CD8-positive, alpha-beta memory T cell (primary cell): Measurements from ENCODE around the gene WRNIP1. TPM values are rescaled to one million over a fixed set of nuclear protein-coding genes. Genes with fewer than 3 reads are reported as not detected.

Source experiments
- CTCF ChIA-PET: fragments of 350-600 bp; sonication (Branson Sonifier 250); formaldehyde crosslinking; loops from one replicate; lab custom pipeline; 2021; ENCODE audit warnings: antibody characterized with exemption; lab: Charles Lee
- POLR2A ChIA-PET: fragments of 350-600 bp; sonication (Branson Sonifier 250); formaldehyde crosslinking; loops from one replicate; lab custom pipeline; 2021; ENCODE audit warnings: antibody characterized with exemption; lab: Charles Lee
- DNase-seq, 5 donors: peaks; one replicate each; pipeline versions ENCODE4 v3.0.0 to v3.0.0-alpha.2; 2020 to 2022; ENCODE audit warnings: mixed read lengths in 1 of 5
- H3K27ac ChIP-seq: one replicate; pipeline ENCODE4 v1.7.0; 2013; ENCODE audit warnings: low read depth, mild to moderate bottlenecking, low read length, moderate library complexity
- H3K27me3 ChIP-seq: 2 replicates; pipeline ENCODE4 v1.7.0; 2013; ENCODE audit warnings: low read length, mild to moderate bottlenecking; ENCODE audit not compliant: insufficient read depth, poor library complexity, severe bottlenecking
- H3K36me3 ChIP-seq: 2 replicates; pipeline ENCODE4 v1.7.0; 2013; ENCODE audit warnings: mild to moderate bottlenecking, low read length, moderate library complexity; ENCODE audit not compliant: insufficient read depth
- H3K4me1 ChIP-seq: 2 replicates; pipeline ENCODE4 v1.7.0; 2013; ENCODE audit warnings: mild to moderate bottlenecking, low read length, moderate library complexity; ENCODE audit not compliant: insufficient read depth
- H3K4me3 ChIP-seq: 2 replicates; pipeline ENCODE4 v1.7.0; 2013; ENCODE audit warnings: mild to moderate bottlenecking, low read length
- H3K9me3 ChIP-seq: 2 replicates; pipeline ENCODE4 v1.7.0; 2013; ENCODE audit warnings: mild to moderate bottlenecking, low read length
- H3K27ac Mint-ChIP-seq, 8 donors: one replicate each; pipeline ENCODE4 v1.8.0; 2020 to 2021; ENCODE audit warnings: mixed read lengths in 8 of 8, mild to moderate bottlenecking in 6 of 8, inconsistent platforms in 3 of 8, moderate library complexity in 3 of 8
- H3K27me3 Mint-ChIP-seq, 2 donors: one replicate each; pipeline ENCODE4 v1.8.0; 2020 to 2021; ENCODE audit warnings: mixed read lengths in 2 of 2, mild to moderate bottlenecking in 1 of 2, moderate library complexity in 1 of 2
- H3K36me3 Mint-ChIP-seq, 3 donors: one replicate each; pipeline ENCODE4 v1.8.0; 2020 to 2021; ENCODE audit warnings: mixed read lengths in 3 of 3, inconsistent platforms in 1 of 3, mild to moderate bottlenecking in 1 of 3
- H3K4me1 Mint-ChIP-seq, 3 donors: one replicate each; pipeline ENCODE4 v1.8.0; 2020 to 2021; ENCODE audit warnings: mixed read lengths in 3 of 3, inconsistent platforms in 1 of 3, mild to moderate bottlenecking in 1 of 3
- H3K4me3 Mint-ChIP-seq, 7 donors: one replicate each; pipeline ENCODE4 v1.8.0; 2020 to 2021; ENCODE audit warnings: mixed read lengths in 7 of 7, mild to moderate bottlenecking in 6 of 7, moderate library complexity in 4 of 7, inconsistent platforms in 2 of 7
- H3K9me3 Mint-ChIP-seq, 5 donors: one replicate each; pipeline ENCODE4 v1.8.0; 2020 to 2022; ENCODE audit warnings: mixed read lengths in 5 of 5, mild to moderate bottlenecking in 3 of 5, moderate library complexity in 2 of 5, inconsistent platforms in 1 of 5
- polyA plus RNA-seq: library from polyadenylated mRNA; unstranded; fragments of 300-500 nt; fragmentation: Illumina TruSeq; gene quantifications from one replicate; pipeline ENCODE4 v1.2.3, GENCODE V29; 2021
- total RNA-seq, 2 experiments: library from RNA; stranded (reverse); gene quantifications; one replicate each; pipeline ENCODE4 v1.2.3, GENCODE V29; 2021

WRNIP1 gene
- total and polyA plus RNA-seq, 3 experiments from 2014 or later: 55.8 to 58.7 (median 58.5) TPM

DNA sequence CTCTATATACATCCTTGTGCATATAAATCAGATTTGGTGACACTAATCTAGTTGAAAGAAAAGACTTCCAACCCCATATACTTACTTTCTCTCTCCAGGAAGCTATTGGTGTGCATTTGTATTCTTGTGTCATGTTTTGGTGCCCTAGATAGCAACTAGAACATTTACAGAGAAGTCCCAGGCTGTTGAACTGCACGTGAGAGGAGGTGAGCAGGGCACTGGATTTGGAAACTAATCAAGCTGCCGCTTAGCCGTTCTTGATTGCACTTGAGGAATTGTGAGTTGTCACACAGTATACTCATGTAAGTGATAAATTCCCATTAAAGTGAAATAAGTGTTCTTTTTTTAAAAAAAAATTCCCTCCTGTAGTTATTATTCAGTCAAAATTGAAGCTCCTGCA lies 7.6 kb downstream of the WRNIP1 start:
- no peak overlapping the region for H3K27ac ChIP-seq
- peaks cover 65 to 90% (median 87%) of the 10 kb centered on the region in 3 donors for H3K4me1 Mint-ChIP-seq
- H3K4me3 Mint-ChIP-seq: peak overlapping the region in 1 of 7 donors; percentile 51
- no peaks in the 10 kb centered on the region for H3K27me3 ChIP-seq
- H3K9me3 Mint-ChIP-seq: no peaks in the 10 kb centered on the region
- no peaks in the 10 kb centered on the region for H3K27me3 Mint-ChIP-seq
- CTCF ChIA-PET: interaction anchor here (1.2 to 1.9 kb wide), 2 partner anchors 10 to 217 kb away, joined by 5 to 8 read pairs; no protein-coding TSS in a partner anchor
- H3K27ac Mint-ChIP-seq: no peak overlapping the region
- no peak for DNase-seq
- peaks cover 18% of the 10 kb centered on the region for H3K36me3 ChIP-seq
- H3K9me3 ChIP-seq: no peaks in the 10 kb centered on the region
- H3K4me3 ChIP-seq: no peak overlapping the region
- H3K4me1 ChIP-seq: peaks cover 17% of the 10 kb centered on the region
- POLR2A ChIA-PET: no interaction called here
- H3K36me3 Mint-ChIP-seq: peaks cover 0 to 67% (median 14%) of the 10 kb centered on the region in 3 donors

DNA sequence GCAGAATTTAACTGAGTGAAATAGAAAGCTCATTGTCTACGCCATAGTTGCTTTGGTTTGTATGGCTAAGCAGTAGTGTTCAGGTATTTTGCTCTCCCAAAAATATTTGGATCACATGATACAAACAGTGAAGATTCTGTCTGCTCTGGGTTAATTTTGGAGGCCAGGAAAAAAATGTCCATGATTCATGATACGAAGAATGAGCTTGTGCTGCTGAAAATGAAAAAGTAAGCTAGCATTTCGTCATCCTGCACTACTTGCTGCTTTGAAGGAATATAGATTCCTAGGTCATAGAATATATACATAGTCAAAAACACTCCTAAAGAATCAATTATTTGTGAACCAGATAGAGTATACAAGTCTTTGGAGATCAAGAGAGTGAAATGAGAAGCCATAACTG lies 8.3 kb downstream of the WRNIP1 start:
- H3K4me1 Mint-ChIP-seq: peaks cover 63 to 90% (median 84%) of the 10 kb centered on the region in 3 donors
- no peak for DNase-seq
- ChIA-PET POLR2A (no interaction called here), CTCF (interaction anchor here (1.2 to 1.9 kb wide), 2 partner anchors 11 to 216 kb away, joined by 5 to 8 read pairs; no protein-coding TSS in a partner anchor)
- no peaks in the 10 kb centered on the region for H3K27me3 ChIP-seq
- H3K27ac ChIP-seq: no peak overlapping the region
- H3K36me3 Mint-ChIP-seq: peaks cover 0 to 73% (median 13%) of the 10 kb centered on the region in 3 donors
- H3K27ac Mint-ChIP-seq: no peak overlapping the region
- H3K9me3 ChIP-seq: no peaks in the 10 kb centered on the region
- no peaks in the 10 kb centered on the region for H3K9me3 Mint-ChIP-seq
- peaks cover 18% of the 10 kb centered on the region for H3K36me3 ChIP-seq
- no peak overlapping the region for H3K4me3 Mint-ChIP-seq
- no peak overlapping the region for H3K4me3 ChIP-seq
- no peaks in the 10 kb centered on the region for H3K27me3 Mint-ChIP-seq
- H3K4me1 ChIP-seq: peaks cover 11% of the 10 kb centered on the region

DNA sequence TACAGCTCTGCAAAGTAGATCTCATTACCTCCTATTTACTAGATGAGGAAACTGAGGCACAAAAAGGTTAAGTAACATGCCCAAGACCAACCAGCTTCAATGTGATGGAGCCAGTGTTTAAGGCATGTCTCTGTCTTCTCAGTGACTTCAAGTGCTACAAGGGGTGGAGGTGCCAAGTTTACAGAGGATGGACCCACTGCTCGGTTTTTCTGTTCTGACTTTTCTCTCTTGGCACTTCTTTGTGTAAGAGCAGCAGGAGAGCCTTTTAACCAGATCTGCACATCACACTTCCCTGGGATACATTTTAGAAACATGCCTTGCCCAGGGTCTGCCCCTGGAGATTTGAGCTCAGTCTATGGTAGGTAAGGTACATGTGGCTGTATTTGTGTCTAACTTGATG lies 9.8 kb downstream of the WRNIP1 start:
- H3K4me3 ChIP-seq: no peak overlapping the region
- CTCF ChIA-PET: interaction anchor here (0.8 kb wide), 1 partner anchor 17 kb away, joined by 3 read pairs; no protein-coding TSS in a partner anchor
- H3K9me3 ChIP-seq: no peaks in the 10 kb centered on the region
- H3K9me3 Mint-ChIP-seq: no peaks in the 10 kb centered on the region
- H3K36me3 ChIP-seq: peaks cover 20% of the 10 kb centered on the region
- no peaks in the 10 kb centered on the region for H3K27me3 Mint-ChIP-seq
- H3K27me3 ChIP-seq: no peaks in the 10 kb centered on the region
- POLR2A ChIA-PET: no interaction called here
- DNase-seq: no peak
- H3K36me3 Mint-ChIP-seq: peaks cover 0 to 80% (median 10%) of the 10 kb centered on the region in 3 donors
- no peaks in the 10 kb centered on the region for H3K4me1 ChIP-seq
- peaks cover 50 to 82% (median 72%) of the 10 kb centered on the region in 3 donors for H3K4me1 Mint-ChIP-seq
- H3K4me3 Mint-ChIP-seq: no peak overlapping the region
- H3K27ac ChIP-seq: no peak overlapping the region
- H3K27ac Mint-ChIP-seq: peak overlapping the region in 2 of 8 donors; percentile 29 to 65

DNA sequence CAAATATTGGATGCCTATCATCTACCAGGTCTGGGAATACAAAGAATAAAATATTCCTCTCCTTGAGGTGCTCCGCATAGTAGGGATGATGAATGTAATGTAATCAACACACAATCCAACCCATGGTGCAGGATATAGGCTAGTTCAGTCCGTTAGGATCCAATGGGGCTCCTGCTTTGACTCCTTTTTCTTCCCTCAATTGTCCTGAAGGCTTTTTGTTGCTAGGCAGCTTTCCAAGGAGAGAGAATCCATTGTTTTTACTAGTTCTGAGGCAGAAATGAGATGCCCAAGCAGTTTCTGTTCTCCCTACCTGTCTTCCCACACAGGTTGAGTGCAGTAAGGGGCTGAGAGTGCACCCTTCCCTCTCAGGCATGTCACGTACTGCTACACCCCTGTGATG lies 12.1 kb downstream of the WRNIP1 start:
- Histone ChIP-seq H3K27ac (no peak overlapping the region), H3K4me1 (no peaks in the 10 kb centered on the region), H3K36me3 (peaks cover 18% of the 10 kb centered on the region), H3K4me3 (no peak overlapping the region), H3K27me3 (no peaks in the 10 kb centered on the region), H3K9me3 (no peaks in the 10 kb centered on the region)
- no peak overlapping the region for H3K4me3 Mint-ChIP-seq
- peak overlapping the region in 4 of 8 donors; percentile 25 to 76 (median 40) for H3K27ac Mint-ChIP-seq
- ChIA-PET CTCF (interaction anchor here (1.3 kb wide), 1 partner anchor 14 kb away, joined by 5 read pairs; no protein-coding TSS in a partner anchor), POLR2A (no interaction called here)
- H3K4me1 Mint-ChIP-seq: peaks cover 40 to 62% (median 60%) of the 10 kb centered on the region in 3 donors
- DNase-seq: no peak
- no peaks in the 10 kb centered on the region for H3K27me3 Mint-ChIP-seq
- H3K36me3 Mint-ChIP-seq: peaks cover 0 to 82% (median 6%) of the 10 kb centered on the region in 3 donors
- no peaks in the 10 kb centered on the region for H3K9me3 Mint-ChIP-seq

DNA sequence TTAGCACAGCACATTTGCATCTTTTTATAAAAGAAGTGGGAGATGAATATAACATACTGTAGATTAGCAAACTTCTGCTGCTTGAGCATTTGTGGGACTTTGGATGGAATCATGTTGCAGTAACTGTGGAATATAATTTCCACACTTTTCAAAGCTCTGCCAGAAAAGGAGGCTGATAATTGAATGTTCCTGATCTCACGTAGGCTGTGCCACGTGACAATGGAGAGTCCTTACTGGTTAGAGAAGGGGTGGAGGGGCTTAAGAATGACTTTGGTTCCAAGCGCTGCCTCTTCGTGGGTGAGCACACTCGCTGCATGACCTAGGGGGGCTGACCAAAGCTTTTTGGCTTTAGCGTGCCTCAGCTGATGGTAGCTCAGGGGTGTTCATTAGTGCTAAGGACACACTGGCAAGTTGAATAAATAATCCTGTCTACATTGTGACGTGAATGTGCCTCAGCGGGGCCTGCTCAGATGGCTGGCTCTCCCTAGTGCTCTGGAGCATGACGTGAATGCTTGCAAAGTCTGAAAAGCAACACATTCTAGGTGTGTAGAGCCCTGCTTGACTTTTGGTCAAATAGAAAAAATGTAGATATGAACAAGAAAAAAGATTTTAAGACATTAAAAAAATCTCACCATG lies 15.0 kb downstream of the WRNIP1 start:
- CTCF ChIA-PET: interaction anchor here (1.3 to 1.9 kb wide), 2 partner anchors 11 kb away, joined by 5 to 6 read pairs; no protein-coding TSS in a partner anchor

DNA sequence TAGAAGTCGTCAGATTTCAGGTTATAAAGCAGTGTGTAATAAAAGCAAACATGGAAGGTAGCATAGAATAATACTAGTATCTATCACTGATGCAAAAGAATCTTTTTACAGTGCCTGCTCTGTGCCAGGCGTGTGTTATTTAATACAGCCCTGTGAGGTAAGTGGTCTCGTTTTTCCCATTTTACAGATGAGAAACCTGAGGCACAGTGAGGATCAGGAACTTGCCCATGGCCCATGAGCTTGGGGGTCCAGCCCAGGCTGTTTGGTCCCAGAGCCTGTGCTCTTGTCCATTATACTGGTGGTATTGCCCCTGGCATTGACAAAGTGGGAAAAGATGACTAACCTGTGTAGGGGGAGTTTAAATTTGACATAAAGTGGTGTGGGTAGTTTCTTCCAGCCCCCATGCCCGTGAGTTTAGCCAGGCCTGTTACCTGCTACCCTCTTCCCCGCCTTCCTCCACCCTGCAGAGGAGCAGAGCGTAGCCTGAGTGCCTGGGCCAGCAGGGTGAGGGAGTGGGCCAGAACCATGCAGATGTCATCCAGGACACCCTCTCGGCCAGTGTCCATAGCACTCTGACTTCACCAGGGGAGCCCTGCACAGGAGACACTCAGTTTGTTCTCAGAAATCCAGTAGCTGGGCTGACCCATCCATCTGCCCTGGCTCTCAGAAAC lies 16.6 kb downstream of the WRNIP1 start:
- Histone ChIP-seq H3K9me3 (no peaks in the 10 kb centered on the region), H3K4me3 (no peak overlapping the region), H3K27ac (no peak overlapping the region), H3K36me3 (peaks cover 7% of the 10 kb centered on the region), H3K27me3 (no peaks in the 10 kb centered on the region), H3K4me1 (no peaks in the 10 kb centered on the region)
- Mint-ChIP-seq H3K4me3 (no peak overlapping the region), H3K9me3 (no peaks in the 10 kb centered on the region), H3K27ac (peak overlapping the region in 1 of 8 donors; percentile 84), H3K4me1 (peaks cover 21 to 43% (median 32%) of the 10 kb centered on the region in 3 donors), H3K36me3 (peaks cover 0 to 89% (median 11%) of the 10 kb centered on the region in 3 donors), H3K27me3 (no peaks in the 10 kb centered on the region)
- CTCF ChIA-PET: interaction anchor here (0.8 to 1.2 kb wide), 3 partner anchors 9 to 207 kb away, joined by 3 read pairs; partner anchors contain the start of gene WRNIP1
- DNase-seq: no peak
- POLR2A ChIA-PET: no interaction called here

More for the DNA sequence above, 15.0 kb downstream of the WRNIP1 start:
- no peak overlapping the region for H3K27ac ChIP-seq
- H3K9me3 ChIP-seq: no peaks in the 10 kb centered on the region
- no peak overlapping the region for H3K4me3 Mint-ChIP-seq
- no peaks in the 10 kb centered on the region for H3K4me1 ChIP-seq
- DNase-seq: no peak
- no peaks in the 10 kb centered on the region for H3K27me3 Mint-ChIP-seq
- H3K27ac Mint-ChIP-seq: no peak overlapping the region
- no peaks in the 10 kb centered on the region for H3K9me3 Mint-ChIP-seq
- peaks cover 28 to 50% (median 41%) of the 10 kb centered on the region in 3 donors for H3K4me1 Mint-ChIP-seq
- peaks cover 0 to 86% (median 8%) of the 10 kb centered on the region in 3 donors for H3K36me3 Mint-ChIP-seq
- no peaks in the 10 kb centered on the region for H3K27me3 ChIP-seq
- POLR2A ChIA-PET: no interaction called here
- H3K4me3 ChIP-seq: no peak overlapping the region
- H3K36me3 ChIP-seq: peaks cover 7% of the 10 kb centered on the region

DNA sequence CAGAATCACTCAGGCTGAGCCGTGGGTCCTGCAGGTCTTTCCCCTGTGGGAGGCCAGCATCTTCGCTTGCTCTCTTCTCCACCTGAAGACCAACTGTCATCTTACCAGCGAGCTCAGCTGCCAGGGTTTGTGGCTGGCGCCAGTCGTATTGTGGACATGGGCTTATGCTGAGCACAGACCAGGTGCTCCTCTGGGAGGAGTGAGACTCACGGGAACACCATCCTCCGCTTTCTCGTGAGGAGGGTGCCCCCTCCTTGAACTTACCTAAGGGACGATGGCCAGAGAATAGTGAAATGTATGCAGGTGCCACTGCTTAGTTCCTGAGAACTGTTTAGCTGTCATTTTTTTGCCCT lies 17.1 kb downstream of the WRNIP1 start:
- no peaks in the 10 kb centered on the region for H3K27me3 ChIP-seq
- no peak for DNase-seq
- ChIA-PET POLR2A (no interaction called here), CTCF (no interaction called here)
- H3K4me1 ChIP-seq: no peaks in the 10 kb centered on the region
- peaks cover 21 to 40% (median 30%) of the 10 kb centered on the region in 3 donors for H3K4me1 Mint-ChIP-seq
- H3K27ac Mint-ChIP-seq: no peak overlapping the region
- no peaks in the 10 kb centered on the region for H3K9me3 ChIP-seq
- H3K4me3 ChIP-seq: no peak overlapping the region
- no peaks in the 10 kb centered on the region for H3K27me3 Mint-ChIP-seq
- H3K27ac ChIP-seq: no peak overlapping the region
- H3K36me3 ChIP-seq: peaks cover 7% of the 10 kb centered on the region
- no peaks in the 10 kb centered on the region for H3K9me3 Mint-ChIP-seq
- H3K4me3 Mint-ChIP-seq: no peak overlapping the region
- peaks cover 3 to 92% (median 11%) of the 10 kb centered on the region in 3 donors for H3K36me3 Mint-ChIP-seq

DNA sequence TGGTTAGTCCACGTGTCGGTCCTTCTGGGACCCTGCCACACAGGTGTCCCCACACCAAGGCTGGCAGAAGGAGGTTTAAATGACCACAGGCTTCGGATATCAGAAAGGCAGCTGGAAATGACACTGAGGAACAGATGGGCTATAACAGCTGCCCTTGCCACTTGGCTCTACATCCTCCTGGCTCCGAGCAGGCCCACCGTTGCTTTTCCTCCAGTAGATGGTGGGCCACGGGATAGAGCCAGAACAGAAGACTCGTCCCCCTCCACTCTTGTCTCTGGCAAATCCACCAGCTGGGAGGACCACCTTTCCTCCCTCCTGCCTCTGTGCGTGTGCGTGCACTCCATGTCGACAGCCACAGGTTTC lies 17.6 kb downstream of the WRNIP1 start:
- no peaks in the 10 kb centered on the region for H3K27me3 Mint-ChIP-seq
- H3K36me3 ChIP-seq: peaks cover 7% of the 10 kb centered on the region
- H3K27me3 ChIP-seq: no peaks in the 10 kb centered on the region
- H3K27ac Mint-ChIP-seq: peak overlapping the region in 2 of 8 donors; percentile 36 to 70
- no peaks in the 10 kb centered on the region for H3K9me3 ChIP-seq
- no peak overlapping the region for H3K4me3 ChIP-seq
- POLR2A ChIA-PET: no interaction called here
- no peaks in the 10 kb centered on the region for H3K4me1 ChIP-seq
- H3K4me3 Mint-ChIP-seq: no peak overlapping the region
- CTCF ChIA-PET: interaction anchor here (1.0 kb wide), 1 partner anchor 9 kb away, joined by 3 read pairs; no protein-coding TSS in a partner anchor
- no peak overlapping the region for H3K27ac ChIP-seq
- peaks cover 4 to 93% (median 11%) of the 10 kb centered on the region in 3 donors for H3K36me3 Mint-ChIP-seq
- peaks cover 17 to 35% (median 26%) of the 10 kb centered on the region in 3 donors for H3K4me1 Mint-ChIP-seq
- DNase-seq: no peak
- no peaks in the 10 kb centered on the region for H3K9me3 Mint-ChIP-seq
